ENCODE measurements around the gene ALOX15B.

GRCh38 chr17:8005357-8005756 lies 33.5 kb upstream of the ALOX15B start:
- TF ChIP-seq GATA3 (IDR thresholded peaks at IDR 0.05; ENCODE audit: low read depth, low read length) (no peak), GATA2 (IDR thresholded peaks at IDR 0.05; ENCODE audit: low read depth, low read length) (no peak)

Data from SH-SY5Y (cell line).